Stimulated activated naive CD8-positive, alpha-beta T cell treated with anti-CD3 and anti-CD28 coated beads, Interleukin-15, Interleukin-2, amounts not matched to agents 100 U/mL and 50 U/mL, for 24 hours (primary cell): Measurements from ENCODE around the gene TRAT1.
"Not testable (repeated sequence)": the region's sequence is repeated elsewhere in the genome, so short reads cannot be mapped to it uniquely, and the experiment has no call there.

Source experiments
- ATAC-seq: fragments of 150-1000 bp; cut with Tn5 transposase; one replicate; pipeline ENCODE4 v1.10.0; 2021
- DNase-seq: peaks from one replicate; pipeline ENCODE4 v3.0.0; 2021

TRAT1 gene, protein sequence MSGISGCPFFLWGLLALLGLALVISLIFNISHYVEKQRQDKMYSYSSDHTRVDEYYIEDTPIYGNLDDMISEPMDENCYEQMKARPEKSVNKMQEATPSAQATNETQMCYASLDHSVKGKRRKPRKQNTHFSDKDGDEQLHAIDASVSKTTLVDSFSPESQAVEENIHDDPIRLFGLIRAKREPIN

GRCh38 chr3:108822123-108822897 lies at the start of gene TRAT1:
Gene TRAT1, plus strand, starts transcription at chr3:108822786. Its CDS starts 142 bp downstream, at chr3:108822928.
- DNase-seq (no peak), ATAC-seq (no peak)

GRCh38 chr3:108775649-108776048 lies 46.9 kb upstream of the TRAT1 start:
- no peak for DNase-seq
- no peak for ATAC-seq

GRCh38 chr3:108779496-108779895 lies 43.1 kb upstream of the TRAT1 start:
- no peak for ATAC-seq

GRCh38 chr3:108780235-108780634 lies 42.4 kb upstream of the TRAT1 start:
- peak; percentile 21 for DNase-seq

More at GRCh38 chr3:108779496-108779895, 43.1 kb upstream of the TRAT1 start:
- DNase-seq, result no peak

DNA sequence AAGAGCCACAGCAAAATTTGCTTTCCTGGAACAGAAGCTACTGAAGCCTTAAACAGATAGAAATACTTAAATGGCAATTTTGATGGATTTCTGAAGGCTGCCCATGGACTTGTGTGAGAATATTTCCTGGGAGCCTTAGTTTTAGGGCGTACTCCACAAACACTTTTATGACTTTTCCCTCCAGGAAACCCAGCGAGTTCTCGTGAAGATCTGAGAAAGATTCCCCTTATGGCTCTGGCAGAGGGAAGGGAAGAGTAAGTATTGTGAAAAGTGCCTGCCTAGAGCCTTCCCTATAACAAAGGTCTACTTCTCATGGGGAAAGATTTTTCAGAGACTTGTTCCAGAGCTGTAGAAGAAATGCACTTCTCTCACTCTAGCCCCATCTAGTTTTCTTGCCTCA lies 31.1 kb upstream of the TRAT1 start:
- DNase-seq (no peak), ATAC-seq (no peak)

More at GRCh38 chr3:108780235-108780634, 42.4 kb upstream of the TRAT1 start:
- ATAC-seq, result peak; percentile 57

DNA sequence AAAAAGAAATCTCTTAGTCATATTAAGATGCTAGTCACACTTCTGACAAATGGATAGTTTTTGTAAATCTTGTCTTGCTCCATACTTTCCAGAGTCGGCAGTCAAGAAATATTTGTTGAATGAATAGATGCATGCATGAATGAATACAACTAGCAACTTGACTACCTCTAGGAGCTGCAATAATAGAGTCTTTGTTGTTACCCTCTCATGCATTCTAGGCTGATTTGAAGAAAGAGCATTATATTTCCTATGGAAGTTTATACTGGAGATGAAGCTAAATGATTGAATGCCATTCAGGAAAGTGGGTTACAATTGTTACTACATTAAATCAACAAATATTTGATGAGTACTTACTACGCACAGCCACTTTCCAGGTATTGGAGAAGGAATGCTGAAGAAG lies 18.1 kb upstream of the TRAT1 start:
- DNase-seq (no peak), ATAC-seq (no peak)

DNA sequence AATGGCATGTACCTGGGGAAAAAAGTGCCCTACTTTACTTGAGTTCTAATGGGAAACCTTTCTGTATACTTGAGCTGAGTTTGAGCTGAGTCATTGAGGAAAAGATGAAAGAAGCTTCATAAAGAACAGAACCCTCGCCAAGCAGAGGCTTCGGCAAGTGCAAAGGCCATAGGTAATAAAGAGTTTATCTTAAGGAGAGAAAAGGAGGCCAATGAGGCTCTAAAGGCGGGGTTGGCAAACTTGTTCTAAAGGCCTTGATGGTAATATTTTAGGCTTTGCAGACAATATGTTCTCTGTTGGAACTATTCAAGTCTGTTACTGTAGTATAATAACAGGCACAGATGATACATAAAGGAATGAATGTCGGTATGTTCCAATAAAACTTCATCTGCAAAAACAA lies 17.6 kb upstream of the TRAT1 start:
- DNase-seq, result no peak
- ATAC-seq, result no peak

- no peak for DNase-seq
- ATAC-seq, result peak; percentile 65
Measured at GRCh38 chr3:108806316-108806715, 16.3 kb upstream of the TRAT1 start.

- DNase-seq (peak; percentile 47), ATAC-seq (peak; percentile 95)
Measured at GRCh38 chr3:108818404-108818803, 4.2 kb upstream of the TRAT1 start.

DNA sequence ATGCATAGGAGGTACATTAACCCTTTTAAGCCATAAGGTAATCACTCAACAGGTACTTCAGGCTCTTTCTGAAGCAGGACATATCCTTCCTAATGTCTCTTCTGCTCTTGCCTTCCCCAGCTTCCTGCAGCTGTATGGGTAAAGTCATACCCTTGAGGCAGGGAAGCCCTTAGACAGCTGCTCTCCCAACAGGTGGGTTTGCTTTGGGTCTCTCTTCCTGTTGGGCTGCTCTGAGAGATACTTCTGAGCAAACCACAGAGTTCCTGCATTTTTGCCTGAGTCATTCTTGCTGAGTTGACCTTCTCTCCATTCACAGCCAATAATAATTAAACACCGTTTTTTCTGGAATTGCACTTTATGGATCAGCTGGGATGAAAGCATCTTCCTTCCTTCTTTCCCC lies 2.0 kb upstream of the TRAT1 start:
- ATAC-seq (no peak), DNase-seq (no peak)

DNA sequence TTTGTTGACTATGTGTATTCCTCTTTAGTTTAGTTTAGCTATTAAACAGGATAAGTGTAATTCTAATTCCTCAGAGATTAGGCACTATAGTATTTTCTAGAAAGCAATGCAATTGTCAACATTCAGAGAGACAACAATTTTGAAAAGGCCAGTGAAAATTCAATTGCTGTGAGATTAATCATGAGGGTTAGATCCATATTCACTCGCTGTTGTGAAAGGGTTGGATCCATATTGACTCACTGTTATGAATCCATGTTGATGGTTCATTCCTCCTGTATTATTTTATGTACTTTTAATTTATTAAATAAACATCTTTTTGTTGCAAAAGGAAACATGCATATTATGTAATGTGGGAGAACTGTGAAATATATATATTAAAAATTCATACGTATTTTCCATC lies 641 bp downstream of the TRAT1 start:
- ATAC-seq, result no peak
- DNase-seq, result no peak

- DNase-seq, ATAC-seq: not testable (repeated sequence)
Measured at GRCh38 chr3:108823803-108824202, 1.2 kb downstream of the TRAT1 start.

- DNase-seq (no peak), ATAC-seq (peak; percentile 22)
Measured at GRCh38 chr3:108826309-108827187, 4.0 kb downstream of the TRAT1 start.

- no peak for DNase-seq
- ATAC-seq, result no peak
Measured at GRCh38 chr3:108830381-108830780, 7.8 kb downstream of the TRAT1 start.

- ATAC-seq, result no peak
Measured at GRCh38 chr3:108830991-108831614, 8.5 kb downstream of the TRAT1 start.

DNA sequence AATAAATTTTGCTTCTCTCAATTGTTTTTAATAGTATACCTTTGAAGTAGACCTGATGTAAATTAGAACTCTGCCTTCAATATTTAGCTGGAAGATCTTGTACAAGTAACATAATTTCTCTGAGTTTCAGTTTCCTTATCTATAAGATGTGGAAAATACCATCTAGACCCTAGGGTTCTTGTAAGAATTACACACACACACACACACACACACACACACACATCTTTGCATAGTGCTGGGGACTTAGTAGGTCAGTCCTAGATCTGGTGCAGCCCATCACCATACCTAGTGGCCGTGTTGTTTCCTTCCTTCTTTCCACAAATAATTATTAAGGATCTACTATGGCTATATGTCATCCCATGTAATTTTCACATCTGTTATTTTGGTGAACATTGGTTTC lies 11.0 kb downstream of the TRAT1 start:
- DNase-seq (no peak), ATAC-seq (no peak)

More at GRCh38 chr3:108830991-108831614, 8.5 kb downstream of the TRAT1 start:
- no peak for DNase-seq

DNA sequence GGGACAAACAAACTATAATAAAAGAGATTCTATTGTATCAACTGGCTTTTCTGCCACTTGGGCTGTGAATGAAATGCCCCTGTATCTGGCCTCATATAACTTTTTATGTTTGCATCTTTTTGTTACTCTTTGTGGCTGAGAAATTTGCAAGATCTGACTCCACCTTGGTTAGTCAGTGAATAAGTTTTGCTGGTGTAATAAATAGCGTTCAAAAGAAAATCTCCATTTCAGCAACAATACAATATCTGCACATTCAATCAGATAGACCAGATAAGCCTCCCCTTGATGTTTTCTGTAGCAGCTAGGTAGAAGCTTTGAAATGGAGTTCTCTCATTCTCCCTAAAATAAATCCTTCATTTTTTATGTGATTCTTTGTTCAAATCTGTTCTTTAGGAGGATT lies 12.0 kb downstream of the TRAT1 start:
- no peak for DNase-seq

DNA sequence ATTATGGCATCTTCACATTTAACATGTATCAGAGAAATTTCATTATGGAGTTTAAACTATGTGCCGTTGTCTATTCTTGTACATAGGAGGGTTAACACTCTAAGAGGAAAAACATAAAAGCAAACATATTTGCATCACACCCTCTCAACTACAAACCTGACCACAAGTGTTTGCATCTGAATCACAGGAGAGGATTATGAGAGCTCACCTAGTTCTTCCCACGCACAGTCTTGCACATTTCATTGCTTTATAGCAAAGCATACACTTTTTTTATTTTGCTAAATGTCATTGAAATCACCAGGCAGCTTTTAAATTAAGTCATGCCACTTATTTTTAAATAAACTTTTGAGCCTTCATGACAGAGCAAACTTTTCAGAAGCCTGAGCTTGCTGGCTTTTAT lies 12.5 kb downstream of the TRAT1 start:
- ATAC-seq (peak; percentile 72), DNase-seq (no peak)

More for the DNA sequence above, 12.0 kb downstream of the TRAT1 start:
- no peak for ATAC-seq

DNA sequence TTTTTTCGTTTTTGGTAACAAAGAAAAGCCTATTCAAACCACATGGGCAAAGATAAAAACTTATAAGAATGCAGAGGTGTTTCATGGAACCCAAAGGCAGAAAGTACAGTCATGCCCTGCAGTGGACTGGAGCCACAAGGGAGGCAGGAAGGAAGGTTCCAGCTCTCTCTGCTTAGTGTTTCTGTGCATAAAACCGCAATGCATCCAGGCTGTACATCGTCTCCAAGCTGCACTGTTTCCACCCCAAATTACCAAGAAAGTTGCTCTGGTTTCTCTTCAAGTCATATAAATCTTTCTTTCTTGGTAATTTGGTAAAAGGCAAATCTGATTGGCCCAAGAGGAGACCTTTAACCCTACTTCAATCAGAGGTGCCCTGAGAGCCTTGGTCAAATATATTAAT lies 15.8 kb downstream of the TRAT1 start:
- DNase-seq (peak; percentile 40), ATAC-seq (peak; percentile 85)

DNA sequence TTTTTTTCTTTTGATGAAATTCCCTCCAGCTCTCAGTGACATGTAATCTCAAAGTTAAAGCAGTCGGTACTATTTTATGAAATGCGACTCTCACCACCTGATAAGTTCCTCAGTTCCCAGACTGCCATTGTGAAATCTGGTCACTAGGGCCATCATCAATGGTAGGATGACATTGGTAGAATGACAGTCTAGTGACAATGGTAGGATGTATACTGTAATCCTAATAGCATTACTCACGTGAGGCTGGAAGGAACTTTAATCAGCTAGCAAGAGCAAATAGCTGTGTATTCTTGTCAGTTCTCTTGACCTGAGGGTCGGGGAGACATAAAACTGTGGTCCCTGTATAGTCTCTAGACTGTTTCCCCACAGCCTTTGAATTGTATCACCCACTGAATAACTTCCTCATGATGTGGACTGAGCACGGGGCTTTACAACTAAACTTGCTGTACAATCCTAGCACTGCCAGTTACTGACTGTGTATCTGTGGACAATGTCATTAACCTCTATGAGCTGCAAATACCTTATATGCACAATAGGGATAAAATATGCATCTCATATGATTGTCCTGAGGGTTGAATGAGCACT lies 23.2 kb downstream of the TRAT1 start:
- ATAC-seq (no peak), DNase-seq (no peak)

- ATAC-seq, result no peak
Measured at GRCh38 chr3:108847187-108847586, 24.6 kb downstream of the TRAT1 start.

GRCh38 chr3:108849075-108849474 lies 26.5 kb downstream of the TRAT1 start:
- ATAC-seq, result no peak

More at GRCh38 chr3:108847187-108847586, 24.6 kb downstream of the TRAT1 start:
- no peak for DNase-seq

More at GRCh38 chr3:108849075-108849474, 26.5 kb downstream of the TRAT1 start:
- DNase-seq, result no peak
